MM.1S (cell line): Measurements from ENCODE around the gene KCNA5.

Experiments used
- DNase-seq: peaks from one replicate; pipeline ENCODE4 v3.0.0-alpha.2; 2015
- H2AFZ ChIP-seq: fragments of 300-600 bp; sonication (generic); 2 replicates; pipeline ENCODE4 v1.6.0; 2016; ENCODE audit warnings: antibody characterized with exemption, low read length
- H3F3A ChIP-seq: fragments of 300-600 bp; sonication (generic); 2 replicates; pipeline ENCODE4 v1.6.1; 2016; ENCODE audit warnings: mild to moderate bottlenecking, antibody characterized with exemption, low read length, moderate library complexity, mixed read lengths; ENCODE audit not compliant: insufficient read depth
- H3K27ac ChIP-seq: fragments of 300-600 bp; sonication (generic); 2 replicates; pipeline ENCODE4 v1.5.1; 2016; ENCODE audit warnings: mild to moderate bottlenecking, low read length
- H3K27me3 ChIP-seq: fragments of 300-600 bp; sonication (generic); replicated peaks from 2 replicates; pipeline ENCODE4 v1.6.0; 2016; ENCODE audit warnings: low read length; ENCODE audit not compliant: insufficient read depth
- H3K36me3 ChIP-seq: fragments of 300-600 bp; sonication (generic); replicated peaks from 2 replicates; pipeline ENCODE4 v1.6.1; 2016; ENCODE audit warnings: mild to moderate bottlenecking, low read length, mixed read lengths; ENCODE audit not compliant: insufficient read depth
- H3K4me1 ChIP-seq: fragments of 300-600 bp; sonication (generic); 2 replicates; pipeline ENCODE4 v1.6.1; 2016; ENCODE audit warnings: low read length, mixed read lengths
- H3K4me2 ChIP-seq: fragments of 300-600 bp; sonication (generic); 2 replicates; pipeline ENCODE4 v1.6.0; 2016; ENCODE audit warnings: low read depth, low read length
- H3K4me3 ChIP-seq: fragments of 300-600 bp; sonication (generic); 2 replicates; pipeline ENCODE4 v1.5.1; 2016; ENCODE audit warnings: low read length, mixed read lengths
- H3K79me2 ChIP-seq: fragments of 300-600 bp; sonication (generic); 2 replicates; pipeline ENCODE4 v1.6.1; 2016; ENCODE audit warnings: mixed run types, low read length, mixed read lengths
- H3K9ac ChIP-seq: fragments of 300-600 bp; sonication (generic); 2 replicates; pipeline ENCODE4 v1.6.1; 2016; ENCODE audit warnings: low read length, mixed read lengths
- H3K9me2 ChIP-seq: fragments of 300-600 bp; sonication (generic); replicated peaks from 2 replicates; pipeline ENCODE4 v1.6.1; 2016; ENCODE audit warnings: mild to moderate bottlenecking, low read length, mixed read lengths; ENCODE audit not compliant: insufficient read depth
- H3K9me3 ChIP-seq: fragments of 300-600 bp; sonication (generic); replicated peaks from 2 replicates; pipeline ENCODE4 v1.6.1; 2016; ENCODE audit warnings: mild to moderate bottlenecking, low read length, mixed read lengths; ENCODE audit not compliant: insufficient read depth
- H4K20me1 ChIP-seq: fragments of 300-600 bp; sonication (generic); 2 replicates; pipeline ENCODE4 v1.6.1; 2016; ENCODE audit warnings: mild to moderate bottlenecking, low read length, moderate library complexity, mixed read lengths; ENCODE audit not compliant: insufficient read depth
- EZH2 ChIP-seq: fragments of 300-600 bp; sonication (generic); optimal IDR thresholded peaks from 2 replicates; pipeline ENCODE3; 2017; ENCODE audit warnings: low read depth, mild to moderate bottlenecking, antibody characterized with exemption, low read length, mixed read lengths
- EZH2phosphoT487 ChIP-seq: fragments of 300-600 bp; sonication (generic); IDR thresholded peaks from 2 replicates; pipeline ENCODE4 v1.6.1; 2018; ENCODE audit warnings: antibody characterized with exemption, low read length
- TF ChIP-seq, protein P1 (sequence below): fragments of 300-600 bp; sonication (generic); IDR thresholded peaks from 2 replicates; pipeline ENCODE4 v1.5.1; 2016; ENCODE audit warnings: antibody characterized with exemption, low read length, mixed read lengths

Gene KCNA5

DNA sequence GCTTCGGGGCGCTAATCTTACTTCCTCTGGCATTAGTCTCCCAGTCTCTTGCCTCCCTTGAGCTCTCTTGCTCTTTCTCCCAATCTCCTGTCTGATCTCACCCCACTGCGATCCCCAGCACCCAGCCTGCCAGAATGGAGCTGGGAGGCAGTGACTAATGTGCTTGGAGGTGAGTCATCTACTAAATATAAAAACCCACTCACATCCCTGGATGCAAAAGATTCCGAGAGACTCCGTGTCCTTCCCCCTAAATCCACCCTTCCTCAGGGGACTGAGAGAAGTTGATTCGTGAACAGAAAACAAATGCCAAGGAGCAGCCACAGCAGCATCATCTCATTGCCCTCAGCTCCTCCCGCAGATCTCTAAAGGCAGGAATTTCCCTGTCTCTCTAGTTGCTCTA lies 45.7 kb upstream of the KCNA5 start:
- H3K36me3 ChIP-seq, result no peaks in the 10 kb centered on the region
- no peak for DNase-seq
- H3F3A ChIP-seq, result no peaks in the 10 kb centered on the region
- no peak overlapping the region for H3K27ac ChIP-seq
- H3K9me2 ChIP-seq, result no peaks in the 10 kb centered on the region
- H3K4me2 ChIP-seq, result no peak overlapping the region
- TF ChIP-seq EZH2 (no peak), EZH2phosphoT487 (no peak)
- TF ChIP-seq, protein P1, sequence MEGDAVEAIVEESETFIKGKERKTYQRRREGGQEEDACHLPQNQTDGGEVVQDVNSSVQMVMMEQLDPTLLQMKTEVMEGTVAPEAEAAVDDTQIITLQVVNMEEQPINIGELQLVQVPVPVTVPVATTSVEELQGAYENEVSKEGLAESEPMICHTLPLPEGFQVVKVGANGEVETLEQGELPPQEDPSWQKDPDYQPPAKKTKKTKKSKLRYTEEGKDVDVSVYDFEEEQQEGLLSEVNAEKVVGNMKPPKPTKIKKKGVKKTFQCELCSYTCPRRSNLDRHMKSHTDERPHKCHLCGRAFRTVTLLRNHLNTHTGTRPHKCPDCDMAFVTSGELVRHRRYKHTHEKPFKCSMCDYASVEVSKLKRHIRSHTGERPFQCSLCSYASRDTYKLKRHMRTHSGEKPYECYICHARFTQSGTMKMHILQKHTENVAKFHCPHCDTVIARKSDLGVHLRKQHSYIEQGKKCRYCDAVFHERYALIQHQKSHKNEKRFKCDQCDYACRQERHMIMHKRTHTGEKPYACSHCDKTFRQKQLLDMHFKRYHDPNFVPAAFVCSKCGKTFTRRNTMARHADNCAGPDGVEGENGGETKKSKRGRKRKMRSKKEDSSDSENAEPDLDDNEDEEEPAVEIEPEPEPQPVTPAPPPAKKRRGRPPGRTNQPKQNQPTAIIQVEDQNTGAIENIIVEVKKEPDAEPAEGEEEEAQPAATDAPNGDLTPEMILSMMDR, result no peak
- H3K4me3 ChIP-seq, result no peak overlapping the region
- no peaks in the 10 kb centered on the region for H3K9me3 ChIP-seq
- no peak overlapping the region for H2AFZ ChIP-seq
- no peaks in the 10 kb centered on the region for H3K79me2 ChIP-seq
- no peaks in the 10 kb centered on the region for H4K20me1 ChIP-seq
- no peaks in the 10 kb centered on the region for H3K27me3 ChIP-seq
- no peak overlapping the region for H3K9ac ChIP-seq
- H3K4me1 ChIP-seq, result no peaks in the 10 kb centered on the region

- H4K20me1 ChIP-seq, result no peaks in the 10 kb centered on the region
- no peak overlapping the region for H3K9ac ChIP-seq
- H3K27me3 ChIP-seq, result no peaks in the 10 kb centered on the region
- no peaks in the 10 kb centered on the region for H3K9me3 ChIP-seq
- no peak overlapping the region for H3K27ac ChIP-seq
- no peak overlapping the region for H2AFZ ChIP-seq
- no peaks in the 10 kb centered on the region for H3K36me3 ChIP-seq
- no peaks in the 10 kb centered on the region for H3K79me2 ChIP-seq
- TF ChIP-seq EZH2 (no peak), EZH2phosphoT487 (no peak)
- TF ChIP-seq, protein P1, result no peak
- no peaks in the 10 kb centered on the region for H3K4me1 ChIP-seq
- no peak overlapping the region for H3K4me3 ChIP-seq
- H3K9me2 ChIP-seq, result no peaks in the 10 kb centered on the region
- H3K4me2 ChIP-seq, result no peak overlapping the region
- H3F3A ChIP-seq, result no peaks in the 10 kb centered on the region
- DNase-seq, result no peak
These were observed 43.5 kb upstream of the KCNA5 start for GRCh38 chr12:5000204-5000603.

DNA sequence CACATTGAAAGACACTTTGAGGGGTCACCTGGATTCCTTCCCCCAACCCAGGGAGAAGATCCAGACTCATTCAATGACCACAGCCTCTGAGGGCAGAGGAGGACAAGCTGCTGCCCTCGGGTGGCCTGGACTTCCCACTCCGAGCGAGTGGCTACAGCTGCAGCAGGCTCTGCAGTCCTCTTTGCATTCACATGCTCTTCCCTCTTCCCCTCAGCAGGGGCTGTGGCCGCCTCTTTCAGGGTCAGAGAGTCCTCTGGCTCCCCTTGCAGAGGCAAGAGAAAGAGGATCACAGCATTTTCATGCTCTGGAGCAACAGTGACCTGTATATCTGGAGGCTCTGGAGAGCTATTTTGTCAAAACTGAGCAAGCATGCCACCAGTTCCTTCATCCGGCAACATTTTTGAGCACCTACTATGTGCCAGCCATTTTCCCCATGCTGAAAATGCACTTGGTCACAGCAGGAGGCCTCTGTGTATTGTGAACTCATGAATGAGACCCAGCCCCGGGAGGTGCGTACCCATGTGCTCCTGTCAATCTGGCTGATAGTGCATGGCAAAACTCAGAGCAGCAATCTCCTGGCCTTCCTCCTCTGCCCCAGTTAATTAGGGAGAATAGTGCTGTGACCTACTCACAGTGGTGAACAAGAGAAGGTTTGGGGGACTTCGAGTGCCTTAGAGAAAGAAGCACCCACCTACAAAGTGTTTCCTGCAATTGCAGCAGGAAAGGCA lies 42.9 kb upstream of the KCNA5 start:
- TF ChIP-seq EZH2phosphoT487, result no peak
- TF ChIP-seq, protein P1, result no peak
- TF ChIP-seq EZH2, result no peak
- no peak overlapping the region for H3K27ac ChIP-seq
- no peak for DNase-seq

More for the DNA sequence above, 42.9 kb upstream of the KCNA5 start:
- Histone ChIP-seq H3F3A (no peaks in the 10 kb centered on the region), H3K4me2 (no peak overlapping the region), H3K9me2 (no peaks in the 10 kb centered on the region), H3K4me3 (no peak overlapping the region), H4K20me1 (no peaks in the 10 kb centered on the region), H3K4me1 (no peaks in the 10 kb centered on the region), H3K9ac (no peak overlapping the region), H3K36me3 (no peaks in the 10 kb centered on the region), H2AFZ (no peak overlapping the region), H3K79me2 (no peaks in the 10 kb centered on the region), H3K27me3 (no peaks in the 10 kb centered on the region), H3K9me3 (no peaks in the 10 kb centered on the region)
